GM18858 (cell line): ENCODE measurements around the gene RAD52.

ENCODE experiments used
- ATAC-seq: cut with Tn5 transposase; IDR thresholded peaks from one replicate; pipeline ENCODE4 v1.9.1; 2021; ENCODE audit not compliant: unreplicated experiment

RAD52 gene

DNA sequence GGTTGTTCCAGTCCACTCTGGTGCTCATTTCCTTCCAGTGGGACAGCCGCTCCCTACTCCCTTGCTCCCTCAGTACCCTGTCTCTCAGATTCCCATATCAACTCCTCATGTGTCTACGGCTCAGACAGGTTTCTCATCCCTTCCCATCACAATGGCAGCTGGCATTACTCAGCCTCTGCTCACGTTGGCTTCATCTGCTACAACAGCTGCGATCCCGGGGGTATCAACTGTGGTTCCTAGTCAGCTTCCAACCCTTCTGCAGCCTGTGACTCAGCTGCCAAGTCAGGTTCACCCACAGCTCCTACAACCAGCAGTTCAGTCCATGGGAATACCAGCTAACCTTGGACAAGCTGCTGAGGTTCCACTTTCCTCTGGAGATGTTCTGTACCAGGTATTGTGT is 69.9 kb downstream of the RAD52 start:
- ATAC-seq, result no peak

DNA sequence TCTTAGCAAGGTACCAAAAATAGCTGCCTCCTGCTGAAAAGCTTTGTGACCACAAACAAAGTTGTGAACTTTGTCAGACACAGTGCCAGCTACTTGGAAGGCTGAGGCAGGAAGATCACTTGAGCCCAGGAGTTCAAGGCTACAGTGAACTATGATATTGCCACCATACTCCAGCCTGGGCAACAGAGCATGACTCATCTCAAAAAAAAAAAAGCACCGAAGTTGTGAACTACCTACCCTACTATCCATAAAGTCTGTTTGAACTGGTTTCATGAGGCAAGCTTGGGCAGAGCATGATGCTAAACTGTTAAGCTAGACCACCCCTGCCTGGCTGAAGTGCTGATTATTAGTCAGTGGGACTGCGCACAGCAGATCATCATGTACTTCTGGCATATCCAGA is 75.5 kb downstream of the RAD52 start:
- ATAC-seq, result no peak

DNA sequence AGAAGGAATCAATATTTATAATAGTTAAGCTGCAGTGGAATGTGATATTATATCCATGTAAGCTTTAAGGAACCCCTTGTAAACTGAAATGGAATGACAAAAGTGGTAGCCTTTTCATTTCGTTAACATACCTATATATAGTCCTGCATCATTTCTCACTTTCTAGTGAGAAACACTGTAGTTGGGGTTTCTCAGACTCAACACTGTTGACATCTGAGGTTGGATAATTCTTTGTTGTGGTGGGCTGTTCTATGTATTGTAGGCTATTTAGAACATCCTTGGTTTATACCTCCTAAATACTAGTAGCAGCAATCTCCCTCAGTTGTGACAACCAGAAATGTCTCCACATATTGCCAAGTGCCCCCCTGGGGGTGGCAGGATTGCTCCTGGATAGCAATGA is 79.1 kb downstream of the RAD52 start:
- no peak for ATAC-seq

DNA sequence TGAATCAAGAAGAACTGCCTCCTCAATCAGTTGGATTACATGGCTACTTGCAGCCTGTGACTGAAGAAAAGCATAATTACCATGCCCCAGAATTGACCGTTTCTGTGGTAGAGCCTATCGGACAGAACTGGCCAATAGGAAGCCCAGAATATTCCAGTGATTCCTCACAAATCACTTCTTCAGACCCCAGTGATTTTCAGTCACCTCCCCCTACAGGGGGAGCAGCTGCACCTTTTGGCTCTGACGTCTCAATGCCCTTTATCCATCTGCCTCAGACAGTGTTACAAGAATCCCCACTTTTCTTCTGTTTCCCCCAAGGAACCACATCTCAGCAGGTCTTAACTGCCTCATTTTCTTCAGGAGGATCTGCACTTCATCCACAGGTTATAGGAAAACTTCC is 80.8 kb downstream of the RAD52 start:
- ATAC-seq, result no peak

DNA sequence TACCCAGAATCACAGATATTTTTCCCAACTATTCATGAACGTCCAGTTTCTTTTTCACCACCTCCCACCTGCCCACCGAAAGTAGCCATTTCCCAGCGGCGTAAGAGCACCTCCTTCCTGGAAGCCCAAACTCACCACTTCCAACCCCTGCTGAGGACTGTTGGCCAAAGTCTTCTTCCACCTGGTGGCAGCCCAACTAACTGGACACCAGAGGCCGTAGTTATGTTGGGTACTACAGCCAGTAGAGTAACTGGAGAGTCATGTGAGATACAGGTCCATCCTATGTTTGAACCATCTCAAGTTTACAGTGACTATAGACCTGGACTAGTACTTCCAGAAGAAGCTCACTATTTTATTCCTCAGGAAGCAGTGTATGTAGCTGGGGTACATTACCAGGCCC is 81.6 kb downstream of the RAD52 start:
- no peak for ATAC-seq

DNA sequence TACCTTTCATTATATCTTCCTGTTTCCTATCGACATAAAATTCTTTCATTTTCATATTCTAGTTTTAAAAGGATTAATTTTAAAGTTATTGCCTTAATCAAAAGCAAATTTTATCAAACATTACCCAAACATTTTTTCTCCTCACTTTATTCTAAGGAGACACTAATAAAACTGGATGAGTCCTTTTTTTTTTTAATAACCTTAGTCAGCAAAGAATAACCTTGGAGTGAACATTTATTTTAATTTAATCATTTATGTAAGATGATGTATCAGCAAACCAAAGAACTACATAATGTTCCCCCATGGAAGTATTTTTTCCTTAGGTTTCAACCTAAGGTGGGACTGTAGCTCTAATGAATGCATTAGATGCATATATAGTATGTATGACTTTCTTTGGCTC is 83.9 kb downstream of the RAD52 start:
- ATAC-seq, result no peak

DNA sequence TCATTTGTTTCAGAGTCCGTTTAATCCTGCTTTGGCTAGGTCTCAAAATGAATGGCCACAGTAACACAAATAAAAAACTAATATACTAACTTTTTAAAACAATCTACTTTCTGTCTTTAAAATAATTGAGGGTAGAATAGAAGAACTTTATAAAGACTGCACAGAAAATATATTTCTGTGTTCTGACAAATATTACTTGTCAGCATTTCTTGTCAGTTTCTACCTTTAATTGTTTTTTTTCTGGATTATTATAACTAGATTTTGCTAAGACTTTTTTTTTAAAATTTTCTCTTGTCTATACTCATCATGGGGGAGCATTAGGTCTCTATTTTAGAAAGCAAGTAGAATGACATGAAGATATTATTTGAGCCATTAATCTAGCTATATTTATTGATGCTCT is 86.2 kb downstream of the RAD52 start:
- ATAC-seq, result no peak

DNA sequence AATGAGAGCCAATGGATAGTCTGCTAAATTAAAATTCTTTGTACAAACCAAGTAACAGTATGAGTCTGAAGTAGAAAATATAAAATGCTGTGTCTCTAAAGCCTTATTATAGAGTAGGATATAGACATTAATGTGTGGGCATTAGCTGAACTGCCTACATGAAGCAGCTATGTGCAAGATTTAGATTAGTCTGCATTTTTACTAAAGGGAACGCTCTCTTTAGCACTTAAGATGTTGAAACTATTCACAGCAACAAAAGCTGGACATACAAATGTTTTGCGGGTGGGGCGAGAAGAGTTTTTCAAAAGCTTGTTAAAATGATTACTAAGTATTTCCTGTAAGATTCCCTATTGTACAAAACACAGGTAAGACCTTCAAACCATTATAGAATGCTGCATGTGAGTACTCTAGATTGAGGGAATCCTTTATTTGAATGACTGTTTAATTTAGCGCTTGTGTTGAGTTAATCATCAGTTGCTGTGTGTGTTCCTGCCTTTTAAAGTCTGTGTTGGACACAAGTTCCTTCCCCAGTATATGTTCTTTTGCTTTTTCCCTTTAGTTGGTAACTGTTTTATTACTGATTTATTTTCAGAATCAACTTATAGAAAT is 87.1 kb downstream of the RAD52 start:
- ATAC-seq, result no peak
